ENCODE measurements around the gene MYCBPAP.

GRCh38 chr17:50544516-50544915 is 36.3 kb downstream of the MYCBPAP start:
- TF ChIP-seq POLR2A (IDR thresholded peaks at IDR 0.05) (no peak), CTCF (IDR thresholded peaks at IDR 0.05) (no peak)

Measured in right lobe of liver (tissue), 4 donors.